Measurements from ENCODE around the gene GJA9.

GJA9 gene

DNA sequence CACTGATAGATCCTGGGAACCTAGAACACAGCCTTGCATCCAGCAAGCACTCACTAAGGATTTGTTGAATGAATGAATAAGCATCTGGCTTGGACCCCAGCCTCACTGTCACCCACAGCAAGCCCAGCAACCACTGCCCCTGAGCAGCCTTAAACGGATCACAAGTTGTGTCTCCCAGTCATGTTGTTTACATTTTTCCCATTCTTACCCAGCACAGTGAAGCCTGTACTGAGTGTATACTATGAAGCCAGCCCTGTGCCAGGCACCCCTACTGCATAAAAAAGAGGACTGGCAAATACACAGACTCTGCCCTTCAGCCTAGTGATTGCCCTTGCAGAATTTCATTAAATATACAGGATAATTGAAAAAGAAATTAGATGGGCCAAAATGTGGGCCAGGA is 52.0 kb downstream of the GJA9 start:
- no peak for DNase-seq

DNA sequence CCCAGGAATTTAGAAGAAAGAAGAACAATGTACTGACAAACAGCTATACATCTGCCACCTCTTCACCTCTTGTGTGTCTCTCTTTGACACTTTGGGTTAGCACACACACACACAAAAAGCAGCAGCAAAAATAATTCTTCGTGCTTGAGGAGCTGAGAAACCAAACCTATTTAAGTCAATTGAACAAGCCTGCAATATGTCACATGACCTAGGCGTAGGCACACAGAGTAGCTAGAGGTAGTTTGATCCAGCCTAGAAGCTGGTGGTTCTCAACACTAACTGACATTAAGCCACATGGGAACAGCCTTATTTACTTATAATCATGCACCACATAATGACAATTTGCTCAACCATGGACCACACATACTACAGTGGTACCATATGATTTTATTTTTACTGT is 54.1 kb downstream of the GJA9 start:
- DNase-seq, result no peak

GRCh38 chr1:38826886-38827285 is 54.5 kb downstream of the GJA9 start:
- DNase-seq, result no peak

DNA sequence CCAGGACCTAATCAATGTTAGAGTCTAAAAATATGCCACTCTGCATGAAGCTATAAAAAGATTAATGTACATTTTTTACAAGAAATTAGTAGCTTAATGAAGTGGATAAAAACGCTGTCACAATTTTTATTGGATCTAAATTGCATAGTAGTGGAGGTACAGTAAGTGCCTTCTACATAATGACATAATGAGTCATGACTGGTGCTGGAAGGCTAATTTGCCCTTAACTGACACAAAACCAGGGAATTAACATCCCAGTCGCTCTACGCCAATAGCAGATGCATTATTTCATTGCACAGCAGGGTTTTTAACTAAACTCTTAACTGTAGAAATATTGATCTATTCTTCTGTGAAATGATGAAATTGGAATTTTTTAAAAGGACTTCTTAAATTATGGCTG is 55.1 kb downstream of the GJA9 start:
- no peak for DNase-seq

Measured in activated CD4-positive, alpha-beta T cell treated with anti-CD3 and anti-CD28 coated beads for 4 hours (primary cell).